ENCODE data around the gene GSN.

The GSN gene

GRCh38 chr9:121222524-121223171 is 45.3 kb upstream of the GSN start:
- DNase-seq: no peak
- Histone ChIP-seq H3K36me3 (no peaks in the 10 kb centered on the region), H3K9me3 (no peaks in the 10 kb centered on the region), H3K4me1 (peaks cover 0 to 4% (median 0%) of the 10 kb centered on the region in 4 donors), H3K27ac (no peak overlapping the region), H3K4me3 (no peak overlapping the region), H3K27me3 (no peaks in the 10 kb centered on the region)
- intact Hi-C loops (cut with DNase I; ENCODE audit: low total_unique reads): loop anchor here (5.0 kb wide), 2 partner anchors 45 to 85 kb away; partner anchors contain the start of gene GSN
- peak; percentile 67 to 72 for TF ChIP-seq CTCF (IDR thresholded peaks at IDR 0.05)

GRCh38 chr9:121225240-121225639 is 42.7 kb upstream of the GSN start:
- no peaks in the 10 kb centered on the region for H3K27me3 ChIP-seq
- H3K4me1 ChIP-seq: peaks cover 0 to 4% (median 0%) of the 10 kb centered on the region in 4 donors
- H3K27ac ChIP-seq: no peak overlapping the region
- no peak for TF ChIP-seq CTCF (IDR thresholded peaks at IDR 0.05)
- no peak overlapping the region for H3K4me3 ChIP-seq
- intact Hi-C loops (cut with DNase I; ENCODE audit: low total_unique reads): loop anchor here (5.0 kb wide), 1 partner anchor 177 kb away; no protein-coding TSS in a partner anchor
- DNase-seq: no peak
- H3K9me3 ChIP-seq: no peaks in the 10 kb centered on the region
- H3K36me3 ChIP-seq: no peaks in the 10 kb centered on the region

GRCh38 chr9:121226175-121226574 is 41.8 kb upstream of the GSN start:
- peaks cover 0 to 4% (median 0%) of the 10 kb centered on the region in 4 donors for H3K4me1 ChIP-seq
- no peak for TF ChIP-seq CTCF (IDR thresholded peaks at IDR 0.05)
- H3K4me3 ChIP-seq: no peak overlapping the region
- intact Hi-C loops (cut with DNase I; ENCODE audit: low total_unique reads): loop anchor here (5.0 kb wide), 1 partner anchor 176 kb away; no protein-coding TSS in a partner anchor
- H3K27me3 ChIP-seq: no peaks in the 10 kb centered on the region
- H3K27ac ChIP-seq: no peak overlapping the region
- H3K9me3 ChIP-seq: no peaks in the 10 kb centered on the region
- peaks cover 0 to 3% (median 0%) of the 10 kb centered on the region in 3 donors for H3K36me3 ChIP-seq
- DNase-seq: no peak

DNA sequence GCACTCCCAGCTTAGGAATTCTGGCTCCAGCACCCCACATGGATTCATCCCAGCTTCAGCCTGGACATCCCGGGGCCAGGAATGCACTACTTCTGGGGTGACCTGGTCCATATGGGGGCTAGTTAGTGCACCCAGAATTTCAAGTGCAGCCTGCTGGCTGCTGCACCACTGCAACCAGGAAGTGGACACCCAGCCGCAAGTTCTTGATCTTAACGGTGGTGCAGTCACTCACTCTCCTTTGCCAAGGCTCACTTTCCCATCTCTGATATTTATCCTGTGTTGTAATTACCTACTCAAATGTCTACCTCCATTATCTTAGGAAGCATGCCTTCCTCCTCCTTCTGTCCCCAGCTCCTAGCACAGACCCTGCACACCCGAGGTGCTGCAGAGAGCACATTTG is 40.1 kb upstream of the GSN start:
- peaks cover 0 to 9% (median 0%) of the 10 kb centered on the region in 3 donors for H3K36me3 ChIP-seq
- no peaks in the 10 kb centered on the region for H3K27me3 ChIP-seq
- no peaks in the 10 kb centered on the region for H3K9me3 ChIP-seq
- no peak for DNase-seq
- H3K4me1 ChIP-seq: no peaks in the 10 kb centered on the region
- H3K4me3 ChIP-seq: no peak overlapping the region
- TF ChIP-seq CTCF (IDR thresholded peaks at IDR 0.05): no peak
- intact Hi-C loops (cut with DNase I; ENCODE audit: low total_unique reads): loop anchor here (5.0 kb wide), 1 partner anchor 174 kb away; no protein-coding TSS in a partner anchor
- no peak overlapping the region for H3K27ac ChIP-seq

GRCh38 chr9:121230256-121230655 is 37.7 kb upstream of the GSN start:
- intact Hi-C loops (cut with DNase I; ENCODE audit: low total_unique reads): no loop called here
- no peak overlapping the region for H3K27ac ChIP-seq
- H3K4me3 ChIP-seq: no peak overlapping the region
- H3K9me3 ChIP-seq: no peaks in the 10 kb centered on the region
- no peaks in the 10 kb centered on the region for H3K27me3 ChIP-seq
- DNase-seq: no peak
- TF ChIP-seq CTCF (IDR thresholded peaks at IDR 0.05): no peak
- no peaks in the 10 kb centered on the region for H3K4me1 ChIP-seq
- H3K36me3 ChIP-seq: peaks cover 0 to 9% (median 0%) of the 10 kb centered on the region in 3 donors
